ENCODE results near the gene WDR70.
A peak's percentile ranks its signal among the peaks of the same experiment; 100 is the strongest.
"Not testable (repeated sequence)": the region's sequence is repeated elsewhere in the genome, so short reads cannot be mapped to it uniquely, and the experiment has no call there.

WDR70 gene

GRCh38 chr5:37379100-37379628 lies at the start of gene WDR70:
TSS of gene WDR70 (plus strand) at chr5:37379318. CDS start at chr5:37379368, 50 bp downstream.
- peak; percentile 83 for DNase-seq (ENCODE audit: low spot score)

GRCh38 chr5:37334754-37335153 lies 44.4 kb upstream of the WDR70 start:
- not testable (repeated sequence) for DNase-seq (ENCODE audit: low spot score)

- not testable (repeated sequence) for DNase-seq (ENCODE audit: low spot score)
These were observed 36.4 kb upstream of the WDR70 start for GRCh38 chr5:37342741-37343140.

GRCh38 chr5:37355161-37355560 lies 24.0 kb upstream of the WDR70 start:
- no peak for DNase-seq (ENCODE audit: low spot score)

- no peak for DNase-seq (ENCODE audit: low spot score)
These were observed 8.6 kb upstream of the WDR70 start for GRCh38 chr5:37370550-37370863.

GRCh38 chr5:37370864-37371726 lies 8.0 kb upstream of the WDR70 start, which contains the start of gene NUP155:
TSS of gene NUP155 (minus strand) at chr5:37371106. CDS start at chr5:37370977, 129 bp downstream.
- peak; percentile 88 for DNase-seq (ENCODE audit: low spot score)

GRCh38 chr5:37375091-37375490 lies 4.0 kb upstream of the WDR70 start:
- DNase-seq (ENCODE audit: low spot score), result no peak

GRCh38 chr5:37378066-37378465 lies 1.1 kb upstream of the WDR70 start:
- not testable (repeated sequence) for DNase-seq (ENCODE audit: low spot score)

- DNase-seq (ENCODE audit: low spot score), result no peak
These were observed 12.5 kb downstream of the WDR70 start for GRCh38 chr5:37391591-37391990.

- no peak for DNase-seq (ENCODE audit: low spot score)
These were observed 17.2 kb downstream of the WDR70 start for GRCh38 chr5:37396352-37396751.

- no peak for DNase-seq (ENCODE audit: low spot score)
These were observed 21.4 kb downstream of the WDR70 start for GRCh38 chr5:37400501-37400900.

GRCh38 chr5:37412515-37412914 lies 33.4 kb downstream of the WDR70 start:
- DNase-seq (ENCODE audit: low spot score), result no peak

GRCh38 chr5:37415456-37415855 lies 36.3 kb downstream of the WDR70 start:
- DNase-seq (ENCODE audit: low spot score), result not testable (repeated sequence)

- no peak for DNase-seq (ENCODE audit: low spot score)
These were observed 38.2 kb downstream of the WDR70 start for GRCh38 chr5:37417347-37417746.

- DNase-seq (ENCODE audit: low spot score), result no peak
These were observed 45.3 kb downstream of the WDR70 start for GRCh38 chr5:37424441-37424840.

- no peak for DNase-seq (ENCODE audit: low spot score)
These were observed 48.9 kb downstream of the WDR70 start for GRCh38 chr5:37428044-37428443.

GRCh38 chr5:37435261-37435660 lies 56.1 kb downstream of the WDR70 start:
- DNase-seq (ENCODE audit: low spot score), result no peak

- DNase-seq (ENCODE audit: low spot score), result no peak
These were observed 57.2 kb downstream of the WDR70 start for GRCh38 chr5:37436146-37436934.

- no peak for DNase-seq (ENCODE audit: low spot score)
These were observed 58.6 kb downstream of the WDR70 start for GRCh38 chr5:37437711-37438110.

GRCh38 chr5:37445783-37446182 lies 66.7 kb downstream of the WDR70 start:
- DNase-seq (ENCODE audit: low spot score), result not testable (repeated sequence)

GRCh38 chr5:37448941-37449340 lies 69.8 kb downstream of the WDR70 start:
- no peak for DNase-seq (ENCODE audit: low spot score)

GRCh38 chr5:37451991-37452390 lies 72.9 kb downstream of the WDR70 start:
- not testable (repeated sequence) for DNase-seq (ENCODE audit: low spot score)

- DNase-seq (ENCODE audit: low spot score), result not testable (repeated sequence)
These were observed 74.1 kb downstream of the WDR70 start for GRCh38 chr5:37453252-37453651.

Measured in CD4-positive, alpha-beta T cell treated with Interleukin-15 for 4 hours (primary cell).